GM19193 (cell line): Measurements from ENCODE around the gene NCF2.

Source experiments
- POLR2A ChIP-seq: IDR thresholded peaks from 4 replicates; pipeline ENCODE4 v1.6.1; 2011; ENCODE audit not compliant: insufficient read depth, insufficient read length; ENCODE audit errors: extremely low read depth

The NCF2 gene

GRCh38 chr1:183553764-183554163, 36.5 kb downstream of the NCF2 start:
- TF ChIP-seq POLR2A, result no peak

GRCh38 chr1:183553331-183553730, 36.9 kb downstream of the NCF2 start:
- TF ChIP-seq POLR2A, result peak; percentile 29

DNA sequence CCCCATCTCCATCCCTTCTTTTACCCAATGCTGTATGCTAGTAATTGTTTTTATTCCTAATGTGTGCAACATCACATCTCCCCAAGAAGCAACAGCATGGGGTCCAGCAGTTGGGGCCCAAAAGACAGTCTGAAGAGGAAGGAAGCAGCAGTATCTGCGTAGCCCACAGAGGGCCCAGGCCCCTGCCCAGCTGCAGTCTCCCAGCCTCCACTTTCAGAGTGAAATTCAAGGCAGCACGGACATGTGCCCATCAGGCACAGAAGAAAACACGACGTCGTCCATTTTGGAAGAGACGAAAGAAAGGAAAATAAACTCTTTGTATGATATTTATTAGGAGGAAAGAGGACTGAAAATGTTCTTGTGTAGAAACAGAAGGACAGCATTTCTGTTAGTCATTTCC, 37.4 kb downstream of the NCF2 start:
- no peak for TF ChIP-seq POLR2A

GRCh38 chr1:183552441-183552840, 37.8 kb downstream of the NCF2 start:
- TF ChIP-seq POLR2A, result no peak

- TF ChIP-seq POLR2A, result no peak
These were observed 38.3 kb downstream of the NCF2 start for GRCh38 chr1:183551924-183552323.

DNA sequence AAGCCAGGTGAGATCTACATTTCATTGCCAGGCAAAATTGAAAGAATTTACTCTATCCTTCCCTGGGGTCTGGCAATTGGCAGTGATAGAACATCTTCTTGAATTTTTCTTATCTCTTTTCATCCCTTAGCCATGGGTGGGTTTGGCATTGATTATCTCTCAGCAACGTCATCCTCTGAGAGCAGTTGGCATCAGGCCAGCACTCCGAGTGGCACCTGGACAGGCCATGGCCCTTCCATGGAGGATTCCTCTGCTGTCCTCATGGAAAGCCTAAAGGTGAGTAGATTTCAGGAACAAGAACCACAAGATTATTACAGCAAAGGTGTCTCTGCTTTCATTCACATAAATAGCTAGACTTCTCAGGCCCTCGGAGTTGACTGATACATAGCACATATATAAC, 39.3 kb downstream of the NCF2 start:
- TF ChIP-seq POLR2A, result no peak

GRCh38 chr1:183548116-183548515, 42.1 kb downstream of the NCF2 start:
- no peak for TF ChIP-seq POLR2A

DNA sequence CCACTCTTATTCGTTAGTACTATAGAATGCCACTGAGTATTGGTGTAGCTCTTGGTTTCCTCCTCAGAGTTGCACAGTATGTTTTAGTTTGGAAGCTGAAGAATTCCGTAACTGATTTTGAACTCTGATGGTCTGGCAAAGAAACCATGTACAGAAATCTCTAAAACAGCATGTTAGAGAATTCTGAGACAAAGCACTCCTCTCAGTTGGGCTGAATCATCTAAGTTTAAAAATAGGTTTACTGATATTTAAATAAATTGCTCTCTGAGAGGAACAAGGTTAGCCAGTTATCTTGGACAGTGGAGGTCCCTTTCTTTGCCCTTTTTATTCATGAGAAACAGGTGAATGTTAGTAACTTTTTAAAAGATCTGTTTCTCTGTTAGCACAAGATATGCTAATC, 43.8 kb downstream of the NCF2 start:
- TF ChIP-seq POLR2A, result no peak

DNA sequence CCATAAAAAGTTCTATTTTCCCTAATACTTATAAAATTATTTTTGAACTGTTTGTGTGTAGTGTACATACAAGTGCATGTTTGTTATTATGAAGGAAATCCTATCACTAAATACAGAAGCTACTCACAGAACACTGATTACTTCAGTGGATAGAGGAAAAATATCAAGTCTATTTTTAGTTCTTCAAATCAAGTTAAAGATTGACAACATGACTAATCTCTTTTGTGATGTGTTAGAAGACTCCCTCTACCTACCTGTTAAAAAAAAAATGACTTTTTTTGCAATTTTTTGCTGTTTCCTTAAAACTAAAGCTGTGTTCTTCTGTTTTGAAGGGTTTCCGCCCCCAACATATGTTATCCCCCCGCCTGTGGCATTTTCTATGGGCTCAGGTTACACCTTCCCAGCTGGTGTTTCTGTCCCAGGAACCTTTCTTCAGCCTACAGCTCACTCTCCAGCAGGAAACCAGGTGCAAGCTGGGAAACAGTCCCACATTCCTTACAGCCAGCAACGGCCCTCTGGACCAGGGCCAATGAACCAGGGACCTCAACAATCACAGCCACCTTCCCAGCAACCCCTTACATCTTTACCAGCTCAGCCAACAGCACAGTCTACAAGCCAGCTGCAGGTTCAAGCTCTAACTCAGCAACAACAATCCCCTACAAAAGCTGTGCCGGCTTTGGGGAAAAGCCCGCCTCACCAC, 45.5 kb downstream of the NCF2 start:
- no peak for TF ChIP-seq POLR2A

GRCh38 chr1:183543619-183544204, 46.5 kb downstream of the NCF2 start:
- TF ChIP-seq POLR2A, result no peak

DNA sequence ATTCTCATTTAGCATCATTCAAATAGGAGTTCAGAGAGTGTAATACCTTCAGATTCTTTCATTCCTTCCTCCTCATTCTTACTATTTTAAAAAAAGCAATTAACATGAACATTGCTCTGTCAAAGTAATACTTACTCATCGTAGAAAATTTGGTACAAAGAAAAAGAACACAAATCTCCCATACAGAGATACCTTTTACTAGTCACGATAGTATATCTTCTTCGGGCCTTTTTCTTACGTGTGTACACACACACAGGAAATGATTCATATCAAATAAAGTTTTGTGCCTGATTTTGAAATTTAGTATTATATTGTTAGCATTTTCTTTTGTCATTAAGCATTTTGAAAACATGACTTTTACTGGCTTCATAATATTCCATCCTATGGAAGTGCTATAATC, 52.9 kb downstream of the NCF2 start:
- TF ChIP-seq POLR2A, result no peak

DNA sequence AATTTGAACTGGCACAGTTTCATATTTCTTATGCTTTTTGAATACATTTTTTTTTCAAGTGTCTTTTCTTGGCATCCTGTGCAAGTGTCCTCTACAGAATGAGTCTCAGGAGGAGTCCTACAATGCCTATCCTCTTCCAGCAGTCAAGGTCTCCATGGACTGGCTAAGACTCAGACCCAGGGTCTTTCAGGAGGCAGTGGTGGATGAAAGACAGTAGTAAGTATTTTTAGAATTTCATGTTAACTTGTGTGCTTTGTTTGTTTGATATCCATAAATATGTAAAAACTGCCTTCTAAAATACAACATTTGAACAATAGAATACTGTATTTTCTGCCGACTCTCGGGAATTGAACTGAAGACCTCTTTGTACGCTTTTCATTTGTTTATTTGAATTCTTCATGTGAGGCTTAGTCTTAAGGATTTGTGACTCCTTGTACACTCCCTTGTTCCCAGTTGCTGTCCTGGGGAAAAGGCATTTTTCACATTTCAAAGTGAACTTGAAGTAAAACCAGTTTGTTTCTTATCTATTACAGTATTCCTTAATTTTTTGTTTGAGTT, 56.6 kb downstream of the NCF2 start:
- no peak for TF ChIP-seq POLR2A

- no peak for TF ChIP-seq POLR2A
These were observed 61.7 kb downstream of the NCF2 start for GRCh38 chr1:183528577-183528976.

GRCh38 chr1:183522104-183522503, 68.2 kb downstream of the NCF2 start:
- no peak for TF ChIP-seq POLR2A

DNA sequence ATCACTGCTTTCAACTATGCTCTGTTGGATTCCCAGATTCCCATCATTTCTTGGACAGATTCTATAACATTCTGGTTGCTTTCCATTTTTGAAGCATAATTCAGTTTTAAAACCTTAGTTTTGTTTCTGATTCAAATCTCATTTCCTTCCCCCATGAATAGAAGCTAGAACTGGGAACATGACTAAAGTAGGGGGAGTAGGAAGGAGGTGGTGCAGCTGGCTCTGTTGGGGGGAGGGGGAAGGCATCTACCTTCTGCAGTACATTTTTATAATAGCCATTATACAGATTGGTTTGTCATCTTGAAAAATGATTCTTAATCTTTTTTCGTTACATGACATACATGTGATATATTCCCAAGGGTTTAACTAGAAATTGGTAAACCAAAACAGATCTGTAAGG, 69.9 kb downstream of the NCF2 start:
- no peak for TF ChIP-seq POLR2A

DNA sequence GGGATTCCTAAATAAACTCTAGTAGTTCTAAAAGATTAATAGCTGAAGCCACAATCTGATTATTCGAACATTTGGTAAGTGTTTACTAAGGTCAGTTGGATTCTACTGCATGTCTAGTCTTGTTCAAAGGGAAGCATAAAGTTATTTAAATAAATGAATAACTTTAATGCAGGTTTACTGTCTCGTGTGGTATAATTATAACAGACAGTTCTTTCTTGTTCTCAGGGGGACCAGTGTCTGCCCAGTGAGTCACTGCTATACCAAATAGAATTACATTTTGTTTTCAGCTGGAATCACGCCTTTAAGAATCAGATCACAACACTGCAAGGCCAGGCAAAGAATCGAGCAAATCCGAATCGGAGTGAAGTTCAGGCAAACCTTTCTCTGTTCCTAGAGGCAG, 72.9 kb downstream of the NCF2 start:
- no peak for TF ChIP-seq POLR2A
